HFF-Myc (cell line): Measurements from ENCODE around the gene CLEC4M.

ENCODE experiments used
- DNase-seq: peaks from one replicate; pipeline ENCODE4 v3.0.0-alpha.2; 2011; ENCODE audit warnings: low read depth; ENCODE audit errors: extremely low read depth
- H3K4me3 ChIP-seq: replicated peaks from 2 replicates; pipeline ENCODE4 v1.5.1; 2011; ENCODE audit warnings: low read depth, mild to moderate bottlenecking, control low read depth, low read length
- TF ChIP-seq, protein P1 (sequence below): IDR thresholded peaks from 2 replicates; pipeline ENCODE4 v1.5.1; 2012; ENCODE audit warnings: mild to moderate bottlenecking, low read depth, low read length, control low read depth; ENCODE audit errors: missing control alignments

CLEC4M gene

DNA sequence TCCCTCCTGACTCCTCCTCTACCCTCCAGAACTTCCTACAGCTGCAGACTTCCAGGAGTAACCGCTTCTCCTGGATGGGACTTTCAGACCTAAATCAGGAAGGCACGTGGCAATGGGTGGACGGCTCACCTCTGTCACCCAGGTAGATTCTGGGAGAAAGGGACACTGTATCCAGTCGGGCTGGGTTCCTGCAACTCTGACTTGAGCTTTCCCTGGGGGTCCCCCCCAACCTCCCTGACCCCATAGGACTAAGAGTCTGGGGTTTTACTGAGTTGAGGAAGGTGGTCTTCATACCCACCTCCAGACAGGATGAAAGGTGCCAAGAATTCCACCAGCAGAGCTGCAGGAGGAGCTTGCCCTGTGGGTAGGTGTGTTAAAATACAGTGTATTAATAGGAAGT is 4.4 kb downstream of the CLEC4M start:
- no peak overlapping the region for H3K4me3 ChIP-seq
- TF ChIP-seq, protein P1, sequence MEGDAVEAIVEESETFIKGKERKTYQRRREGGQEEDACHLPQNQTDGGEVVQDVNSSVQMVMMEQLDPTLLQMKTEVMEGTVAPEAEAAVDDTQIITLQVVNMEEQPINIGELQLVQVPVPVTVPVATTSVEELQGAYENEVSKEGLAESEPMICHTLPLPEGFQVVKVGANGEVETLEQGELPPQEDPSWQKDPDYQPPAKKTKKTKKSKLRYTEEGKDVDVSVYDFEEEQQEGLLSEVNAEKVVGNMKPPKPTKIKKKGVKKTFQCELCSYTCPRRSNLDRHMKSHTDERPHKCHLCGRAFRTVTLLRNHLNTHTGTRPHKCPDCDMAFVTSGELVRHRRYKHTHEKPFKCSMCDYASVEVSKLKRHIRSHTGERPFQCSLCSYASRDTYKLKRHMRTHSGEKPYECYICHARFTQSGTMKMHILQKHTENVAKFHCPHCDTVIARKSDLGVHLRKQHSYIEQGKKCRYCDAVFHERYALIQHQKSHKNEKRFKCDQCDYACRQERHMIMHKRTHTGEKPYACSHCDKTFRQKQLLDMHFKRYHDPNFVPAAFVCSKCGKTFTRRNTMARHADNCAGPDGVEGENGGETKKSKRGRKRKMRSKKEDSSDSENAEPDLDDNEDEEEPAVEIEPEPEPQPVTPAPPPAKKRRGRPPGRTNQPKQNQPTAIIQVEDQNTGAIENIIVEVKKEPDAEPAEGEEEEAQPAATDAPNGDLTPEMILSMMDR = no peak
- DNase-seq = no peak

DNA sequence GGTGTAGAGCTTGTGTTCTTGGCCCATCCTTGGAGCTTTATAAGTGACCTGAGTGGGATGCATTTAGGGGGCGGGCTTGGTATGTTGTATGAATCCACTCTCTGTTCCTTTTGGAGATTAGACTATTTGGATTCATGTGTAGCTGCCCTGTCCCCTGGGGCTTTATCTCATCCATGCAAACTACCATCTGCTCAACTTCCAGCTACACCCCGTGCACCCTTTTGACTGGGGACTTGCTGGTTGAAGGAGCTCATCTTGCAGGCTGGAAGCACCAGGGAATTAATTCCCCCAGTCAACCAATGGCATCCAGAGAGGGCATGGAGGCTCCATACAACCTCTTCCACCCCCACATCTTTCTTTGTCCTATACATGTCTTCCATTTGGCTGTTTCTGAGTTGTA is 6.1 kb downstream of the CLEC4M start:
- no peak overlapping the region for H3K4me3 ChIP-seq
- TF ChIP-seq, protein P1 = no peak
- no peak for DNase-seq

DNA sequence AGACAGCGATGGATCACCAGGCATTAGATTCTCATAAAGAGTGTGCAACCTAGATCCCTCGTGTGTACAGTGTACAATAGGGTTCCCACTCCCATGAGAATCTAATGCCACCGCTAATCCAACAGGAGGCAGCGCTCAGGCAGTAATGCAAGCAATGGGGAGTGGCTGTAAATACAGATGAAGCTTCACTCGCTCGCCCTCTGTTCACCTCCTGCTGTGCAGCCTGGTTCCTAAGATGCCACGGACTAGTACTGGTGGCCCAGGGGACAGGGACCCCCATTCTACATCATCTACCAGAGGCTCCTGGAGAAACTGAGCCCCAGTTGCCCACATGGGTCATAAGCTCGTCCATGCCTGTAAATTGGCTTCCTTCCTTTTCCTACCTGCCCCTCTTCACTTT is 8.0 kb downstream of the CLEC4M start:
- no peak for DNase-seq
- TF ChIP-seq, protein P1 = no peak

DNA sequence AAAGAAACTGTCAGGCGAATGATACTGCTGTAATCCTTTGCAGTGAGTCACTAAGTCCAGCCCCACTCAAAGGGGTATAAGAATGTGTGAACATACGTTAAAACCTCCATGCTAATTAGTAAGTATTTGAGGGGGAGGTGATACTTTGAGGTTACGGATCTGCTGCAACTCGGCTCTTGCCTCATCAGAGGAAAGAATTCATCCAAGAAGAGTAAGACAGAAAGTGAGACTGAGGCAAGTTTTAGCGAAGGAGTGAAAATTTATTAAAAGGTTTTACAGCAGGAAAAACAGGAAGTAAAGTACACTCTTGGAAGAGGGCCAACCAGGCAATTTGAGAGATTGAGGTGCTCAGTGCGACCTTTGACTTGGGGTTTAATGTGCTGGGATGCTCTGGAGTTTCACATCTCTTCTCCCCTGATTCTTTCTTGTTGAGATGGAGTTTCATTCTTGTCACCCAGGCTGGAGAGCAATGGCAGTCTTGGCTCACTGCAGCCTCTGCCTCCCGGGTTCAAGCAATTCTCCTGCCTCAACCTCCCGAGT is 9.8 kb downstream of the CLEC4M start:
- DNase-seq = no peak
- no peak overlapping the region for H3K4me3 ChIP-seq
- TF ChIP-seq, protein P1 = no peak

More for the DNA sequence above, 8.0 kb downstream of the CLEC4M start:
- no peak overlapping the region for H3K4me3 ChIP-seq

DNA sequence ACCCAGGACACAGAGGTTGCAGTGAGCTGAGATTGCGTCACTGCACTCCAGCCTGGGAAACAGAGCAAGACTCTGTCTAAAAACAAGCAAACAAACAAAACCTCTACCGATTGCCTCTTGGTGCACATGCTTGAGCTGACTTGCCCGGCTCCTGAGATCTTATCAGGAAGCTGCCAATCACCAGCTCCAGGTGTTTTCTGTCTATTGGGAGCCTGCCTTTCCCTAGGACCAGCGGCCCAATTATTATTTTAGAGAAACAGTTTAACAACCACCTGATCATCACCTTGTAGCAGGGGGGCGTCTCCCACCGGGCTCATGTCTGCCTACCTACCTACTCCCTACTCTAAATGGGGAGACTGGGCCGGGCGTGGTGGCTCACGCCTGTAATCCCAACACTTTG is 10.8 kb downstream of the CLEC4M start:
- TF ChIP-seq, protein P1 = no peak
- DNase-seq = no peak
- H3K4me3 ChIP-seq = no peak overlapping the region

DNA sequence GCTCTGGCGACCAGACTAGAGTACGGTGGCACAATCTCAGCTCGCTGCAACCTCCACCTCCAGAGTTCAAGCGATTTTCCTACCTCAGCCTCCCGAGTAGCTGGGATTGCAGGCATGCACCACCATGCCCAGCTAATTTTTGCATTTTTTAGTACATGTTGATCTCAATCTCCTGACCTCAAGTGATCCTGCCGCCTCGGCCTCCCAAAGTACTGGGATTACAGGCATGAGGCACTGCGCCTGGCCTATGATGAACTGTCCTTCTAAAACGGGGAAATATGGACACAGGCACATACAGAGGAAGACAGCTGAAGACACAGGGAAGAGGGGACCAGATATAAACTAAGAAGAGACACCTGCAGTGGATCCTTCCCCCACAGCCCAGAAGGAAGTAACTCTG is 12.7 kb downstream of the CLEC4M start:
- TF ChIP-seq, protein P1 = no peak
- H3K4me3 ChIP-seq = no peak overlapping the region
- DNase-seq = no peak

DNA sequence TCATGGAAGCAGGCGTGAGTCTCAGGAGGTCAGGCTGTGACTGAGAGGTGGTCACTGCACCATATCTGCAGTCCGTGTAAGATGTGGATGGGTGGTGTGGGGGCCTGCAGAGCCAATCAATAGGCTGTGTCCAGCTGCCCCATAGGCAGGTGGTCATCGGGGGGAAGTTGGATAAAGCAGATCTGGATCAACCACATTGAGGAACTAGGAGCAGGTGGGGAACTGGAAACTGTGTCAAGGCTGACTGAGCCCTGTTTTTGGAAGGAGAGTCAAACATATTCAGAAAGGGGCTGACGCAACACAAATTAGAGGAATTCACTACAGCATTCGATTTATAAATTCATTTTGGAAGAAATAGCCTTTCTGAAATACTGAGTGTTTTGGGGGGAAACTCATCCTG is 15.0 kb downstream of the CLEC4M start:
- no peak for DNase-seq
- no peak overlapping the region for H3K4me3 ChIP-seq
- TF ChIP-seq, protein P1 = no peak
